Measurements from ENCODE around the gene SLC12A8. TPM values are rescaled to one million over a fixed set of nuclear protein-coding genes. Genes with fewer than 3 reads are reported as not detected.

The SLC12A8 gene
- total and polyA plus RNA-seq, 2 of the 13 experiments (the other 11 are each of a cell fraction or from before 2014, with no cell fraction given): 0.44 to 0.71 TPM

GRCh38 chr3:125207507-125207906 is 5.0 kb downstream of the SLC12A8 start (continued):
- TF ChIP-seq ZEB1 (IDR thresholded peaks at IDR 0.05; ENCODE audit: insufficient replicate concordance, low read depth): no peak

GRCh38 chr3:125206934-125207333 is 5.6 kb downstream of the SLC12A8 start:
- Histone ChIP-seq H3K79me2 (ENCODE audit: insufficient read depth, low read length) (no peaks in the 10 kb centered on the region), H4K20me1 (ENCODE audit: insufficient read depth, low read length) (no peaks in the 10 kb centered on the region), H3K4me1 (ENCODE audit: insufficient read depth, low read length) (peaks cover 26% of the 10 kb centered on the region), H3K4me3 (replicated peaks in 1 of 3; ENCODE audit: insufficient read depth in 1 of 3, low read depth in 2 of 3, low read length in 3 of 3) (0 out of 6 replicates have a peak overlapping the region, but pooled peaks of 2 of the 3 experiments have one; percentile 3 to 5), H3K27me3 (ENCODE audit: control insufficient read depth in 1 of 2, insufficient read depth in 2 of 2, low read length in 2 of 2) (peaks cover 0 to 8% of the 10 kb centered on the region in 2 experiments; a peak in 1 of 5 replicates), H3K9ac (ENCODE audit: insufficient read depth, low read depth, low read length) (no peak overlapping the region), H3K9me3 (ENCODE audit: low read length) (no peaks in the 10 kb centered on the region), H3K27ac (ENCODE audit: extremely low read length, insufficient read depth, low read length) (no peak overlapping the region), H2AFZ (ENCODE audit: low read length) (peak overlapping the region; percentile 48), H3K4me2 (ENCODE audit: low read depth, low read length) (peak overlapping the region; percentile 54), H3K36me3 (replicated peaks in 1 of 2; ENCODE audit: control insufficient read depth in 1 of 2, insufficient read depth in 2 of 2, low read length in 2 of 2) (no peaks in the 10 kb centered on the region)
- in situ Hi-C loops (cut with HindIII; ENCODE audit: extremely low pct_ligation_motif_present, low pct_unique_long_range_greater_than_20kb) (no loop called here), intact Hi-C loops (cut with micrococcal nuclease; ENCODE audit: unreplicated experiment) (no loop called here)
- CTCF ChIA-PET (ENCODE audit: low intra/inter-chr PET ratio, low total read pairs): no interaction called here
- 29% methylated on average over 4 of the region's 6 CpGs for WGBS (ENCODE audit: low lambda C conversion rate)
- no TSS peak for BruUV-seq (replicated peaks)
- POLR2A ChIA-PET: no interaction called here
- ATAC-seq (peak; percentile 49), DNase-seq (ENCODE audit: low spot score) (no peak), FAIRE-seq (no peak)
- TF ChIP-seq BRD4 (CRISPR knock-in tag; IDR thresholded peaks at IDR 0.05): no peak
- TF ChIP-seq FOXK1 (CRISPR knock-in tag; IDR thresholded peaks at IDR 0.05; ENCODE audit: borderline replicate concordance, low read depth): no peak
- TF ChIP-seq ZFY (CRISPR knock-in tag; IDR thresholded peaks at IDR 0.05): no peak
- no peak for TF ChIP-seq SP1 (IDR thresholded peaks at IDR 0.05)
- TF ChIP-seq SP1 (CRISPR knock-in tag; IDR thresholded peaks at IDR 0.05): no peak
- TF ChIP-seq HNF4G (IDR thresholded peaks at IDR 0.05; ENCODE audit: borderline replicate concordance, low read depth, low read length): no peak
- no peak for TF ChIP-seq HNF4G (CRISPR knock-in tag; IDR thresholded peaks at IDR 0.05; ENCODE audit: borderline replicate concordance, low read depth)
- TF ChIP-seq PCBP1 (IDR thresholded peaks at IDR 0.05; ENCODE audit: borderline replicate concordance, low read depth, low read length): no peak
- TF ChIP-seq ZBTB20 (CRISPR knock-in tag; IDR thresholded peaks at IDR 0.05; ENCODE audit: borderline replicate concordance, low read depth): no peak
- TF ChIP-seq ZNF761 (CRISPR knock-in tag; conservative IDR thresholded peaks at IDR 0.05): no peak
- TF ChIP-seq NRL (CRISPR knock-in tag; IDR thresholded peaks at IDR 0.05; ENCODE audit: borderline replicate concordance): no peak
- no peak for TF ChIP-seq KAT7 (CRISPR knock-in tag; IDR thresholded peaks at IDR 0.05; ENCODE audit: borderline replicate concordance)
- no peak for TF ChIP-seq ZUFSP (CRISPR knock-in tag; IDR thresholded peaks at IDR 0.05; ENCODE audit: borderline replicate concordance)
- no peak for TF ChIP-seq GATAD1 (CRISPR knock-in tag; IDR thresholded peaks at IDR 0.05)
- no peak for TF ChIP-seq RAD21 (CRISPR knock-in tag; IDR thresholded peaks at IDR 0.05)
- TF ChIP-seq SOX13 (IDR thresholded peaks at IDR 0.05): no peak
- no peak for TF ChIP-seq SOX13 (CRISPR knock-in tag; conservative IDR thresholded peaks at IDR 0.05 in 1 of 2, IDR thresholded peaks at IDR 0.05 in 1 of 2)
- no peak for TF ChIP-seq ZNF7 (CRISPR knock-in tag; IDR thresholded peaks at IDR 0.05)
- no peak for TF ChIP-seq AHR (CRISPR knock-in tag; IDR thresholded peaks at IDR 0.05)
- TF ChIP-seq JUN (CRISPR knock-in tag; IDR thresholded peaks at IDR 0.05): no peak

Data from HepG2 (cell line).